Gastroesophageal sphincter (tissue), 3 donors: ENCODE results near the gene LHX6.

ENCODE experiments used
- EP300 ChIP-seq: sonication (generic); formaldehyde crosslinking; IDR thresholded peaks from one replicate; pipeline ENCODE4 v1.6.1; 2017; ENCODE audit warnings: antibody characterized with exemption, mild to moderate bottlenecking
- POLR2AphosphoS5 ChIP-seq: sonication (generic); formaldehyde crosslinking; IDR thresholded peaks from one replicate; pipeline ENCODE4 v1.6.1; 2017; ENCODE audit warnings: antibody characterized with exemption
- TF ChIP-seq, protein P1 (sequence below), 4 experiments: fragments of 200-600 bp in 2 of 4; fragments of 450-650 bp in 2 of 4; sonication (generic) in 1 of 4; IDR thresholded peaks; one replicate each; pipeline ENCODE4 v1.5.1; 2017 to 2019; ENCODE audit warnings: antibody characterized with exemption in 4 of 4, mild to moderate bottlenecking in 2 of 4, moderate library complexity in 2 of 4

DNA sequence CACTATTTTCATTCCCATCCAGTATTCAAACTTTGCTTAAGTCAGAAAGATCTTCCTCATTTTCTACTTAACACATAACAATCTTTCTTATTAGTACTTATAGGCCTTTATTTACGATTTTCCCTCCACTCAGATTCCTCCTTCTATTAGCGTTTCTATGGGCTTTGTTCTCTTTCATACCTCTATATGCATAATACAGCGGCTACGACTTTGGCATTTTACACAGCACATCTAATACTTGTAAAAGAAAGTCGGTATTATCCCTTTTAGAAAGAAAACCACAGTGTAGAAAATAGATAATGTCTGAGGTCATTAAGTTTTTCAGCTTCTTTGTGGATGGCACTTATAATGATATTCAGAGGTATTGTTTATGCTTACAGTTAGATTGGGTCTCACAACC is 27.4 kb upstream of the LHX6 start:
- TF ChIP-seq, protein P1, sequence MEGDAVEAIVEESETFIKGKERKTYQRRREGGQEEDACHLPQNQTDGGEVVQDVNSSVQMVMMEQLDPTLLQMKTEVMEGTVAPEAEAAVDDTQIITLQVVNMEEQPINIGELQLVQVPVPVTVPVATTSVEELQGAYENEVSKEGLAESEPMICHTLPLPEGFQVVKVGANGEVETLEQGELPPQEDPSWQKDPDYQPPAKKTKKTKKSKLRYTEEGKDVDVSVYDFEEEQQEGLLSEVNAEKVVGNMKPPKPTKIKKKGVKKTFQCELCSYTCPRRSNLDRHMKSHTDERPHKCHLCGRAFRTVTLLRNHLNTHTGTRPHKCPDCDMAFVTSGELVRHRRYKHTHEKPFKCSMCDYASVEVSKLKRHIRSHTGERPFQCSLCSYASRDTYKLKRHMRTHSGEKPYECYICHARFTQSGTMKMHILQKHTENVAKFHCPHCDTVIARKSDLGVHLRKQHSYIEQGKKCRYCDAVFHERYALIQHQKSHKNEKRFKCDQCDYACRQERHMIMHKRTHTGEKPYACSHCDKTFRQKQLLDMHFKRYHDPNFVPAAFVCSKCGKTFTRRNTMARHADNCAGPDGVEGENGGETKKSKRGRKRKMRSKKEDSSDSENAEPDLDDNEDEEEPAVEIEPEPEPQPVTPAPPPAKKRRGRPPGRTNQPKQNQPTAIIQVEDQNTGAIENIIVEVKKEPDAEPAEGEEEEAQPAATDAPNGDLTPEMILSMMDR (IDR thresholded peaks at IDR 0.05) = no peak
- no peak for TF ChIP-seq EP300
- no peak for TF ChIP-seq POLR2AphosphoS5
